HFFc6 (cell line): ENCODE data around the gene CD7. TPM values are rescaled to one million over a fixed set of nuclear protein-coding genes. Genes with fewer than 3 reads are reported as not detected.

Experiments used
- DNase-seq: peaks from one replicate; pipeline ENCODE4 v3.0.0-alpha.2; 2018
- H3K27ac Mint-ChIP-seq: 2 replicates; pipeline ENCODE4 v1.8.0; 2020; ENCODE audit warnings: mild to moderate bottlenecking, mixed read lengths
- H3K27me3 Mint-ChIP-seq: 2 replicates; pipeline ENCODE4 v1.8.0; 2021; ENCODE audit warnings: mild to moderate bottlenecking, moderate library complexity, mixed read lengths; ENCODE audit not compliant: insufficient read depth
- H3K36me3 Mint-ChIP-seq: 2 replicates; pipeline ENCODE4 v1.8.0; 2021; ENCODE audit warnings: low read depth, mixed read lengths
- H3K4me1 Mint-ChIP-seq: 2 replicates; pipeline ENCODE4 v1.8.0; 2020; ENCODE audit warnings: low read depth, mixed read lengths
- H3K4me3 Mint-ChIP-seq: 2 replicates; pipeline ENCODE4 v1.8.0; 2020; ENCODE audit warnings: mild to moderate bottlenecking, moderate library complexity, mixed read lengths
- H3K9me3 Mint-ChIP-seq: 2 replicates; pipeline ENCODE4 v1.8.0; 2020; ENCODE audit warnings: mild to moderate bottlenecking, mixed read lengths
- total RNA-seq, 6 experiments: library from RNA; stranded (reverse); fragmentation: NEBNext Ultra II Directional; extraction: Animal tissue kit (Norgen Biotek cat#: 25700); gene quantifications; 2 replicates in 1 of 6; 3 replicates in 5 of 6; pipeline ENCODE4 v1.2.3, GENCODE V29; 2021
- TF ChIP-seq, protein P1 (sequence below): fragments of 200-600 bp; sonication (generic); IDR thresholded peaks from 2 replicates; pipeline ENCODE4 v1.5.0; 2021; ENCODE audit warnings: antibody characterized with exemption, mild to moderate bottlenecking

Gene CD7
- total RNA-seq, 6 experiments from 2014 or later, result 0.20 TPM; not detected in 5

DNA sequence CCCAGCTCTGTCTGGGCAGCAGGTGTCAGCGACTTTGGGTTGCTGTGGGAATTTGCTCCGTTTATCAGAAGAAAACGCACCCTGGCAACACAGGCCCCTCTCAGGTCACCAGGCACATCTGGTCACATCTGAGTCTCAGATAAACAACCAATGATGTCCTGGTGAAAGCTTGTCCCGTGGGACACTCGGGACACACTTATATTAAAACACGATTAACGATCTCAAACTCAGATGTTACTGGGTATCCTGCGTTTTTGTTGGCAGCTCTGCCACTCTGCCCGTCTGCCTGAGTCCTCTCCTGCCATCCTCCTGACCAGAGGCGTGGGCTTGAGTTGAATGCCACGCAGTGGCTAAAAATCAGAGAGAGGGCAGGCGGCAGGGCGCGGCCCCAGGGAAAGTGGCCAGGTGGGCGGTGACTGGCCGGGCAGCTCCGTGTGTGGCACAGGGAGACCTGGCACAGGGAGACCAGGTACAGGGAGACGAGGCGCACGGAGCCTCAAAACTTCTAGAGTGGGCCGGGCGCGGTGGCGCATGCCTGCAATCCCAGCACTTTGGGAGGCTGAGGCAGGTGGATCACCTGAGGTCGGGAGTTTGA, 14.0 kb upstream of the CD7 start:
- Mint-ChIP-seq H3K27ac (no peak overlapping the region), H3K4me1 (peaks cover 13% of the 10 kb centered on the region), H3K36me3 (no peaks in the 10 kb centered on the region), H3K4me3 (no peak overlapping the region), H3K27me3 (peaks cover 6% of the 10 kb centered on the region), H3K9me3 (no peaks in the 10 kb centered on the region)
- no peak for DNase-seq
- TF ChIP-seq, protein P1, sequence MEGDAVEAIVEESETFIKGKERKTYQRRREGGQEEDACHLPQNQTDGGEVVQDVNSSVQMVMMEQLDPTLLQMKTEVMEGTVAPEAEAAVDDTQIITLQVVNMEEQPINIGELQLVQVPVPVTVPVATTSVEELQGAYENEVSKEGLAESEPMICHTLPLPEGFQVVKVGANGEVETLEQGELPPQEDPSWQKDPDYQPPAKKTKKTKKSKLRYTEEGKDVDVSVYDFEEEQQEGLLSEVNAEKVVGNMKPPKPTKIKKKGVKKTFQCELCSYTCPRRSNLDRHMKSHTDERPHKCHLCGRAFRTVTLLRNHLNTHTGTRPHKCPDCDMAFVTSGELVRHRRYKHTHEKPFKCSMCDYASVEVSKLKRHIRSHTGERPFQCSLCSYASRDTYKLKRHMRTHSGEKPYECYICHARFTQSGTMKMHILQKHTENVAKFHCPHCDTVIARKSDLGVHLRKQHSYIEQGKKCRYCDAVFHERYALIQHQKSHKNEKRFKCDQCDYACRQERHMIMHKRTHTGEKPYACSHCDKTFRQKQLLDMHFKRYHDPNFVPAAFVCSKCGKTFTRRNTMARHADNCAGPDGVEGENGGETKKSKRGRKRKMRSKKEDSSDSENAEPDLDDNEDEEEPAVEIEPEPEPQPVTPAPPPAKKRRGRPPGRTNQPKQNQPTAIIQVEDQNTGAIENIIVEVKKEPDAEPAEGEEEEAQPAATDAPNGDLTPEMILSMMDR, result no peak

DNA sequence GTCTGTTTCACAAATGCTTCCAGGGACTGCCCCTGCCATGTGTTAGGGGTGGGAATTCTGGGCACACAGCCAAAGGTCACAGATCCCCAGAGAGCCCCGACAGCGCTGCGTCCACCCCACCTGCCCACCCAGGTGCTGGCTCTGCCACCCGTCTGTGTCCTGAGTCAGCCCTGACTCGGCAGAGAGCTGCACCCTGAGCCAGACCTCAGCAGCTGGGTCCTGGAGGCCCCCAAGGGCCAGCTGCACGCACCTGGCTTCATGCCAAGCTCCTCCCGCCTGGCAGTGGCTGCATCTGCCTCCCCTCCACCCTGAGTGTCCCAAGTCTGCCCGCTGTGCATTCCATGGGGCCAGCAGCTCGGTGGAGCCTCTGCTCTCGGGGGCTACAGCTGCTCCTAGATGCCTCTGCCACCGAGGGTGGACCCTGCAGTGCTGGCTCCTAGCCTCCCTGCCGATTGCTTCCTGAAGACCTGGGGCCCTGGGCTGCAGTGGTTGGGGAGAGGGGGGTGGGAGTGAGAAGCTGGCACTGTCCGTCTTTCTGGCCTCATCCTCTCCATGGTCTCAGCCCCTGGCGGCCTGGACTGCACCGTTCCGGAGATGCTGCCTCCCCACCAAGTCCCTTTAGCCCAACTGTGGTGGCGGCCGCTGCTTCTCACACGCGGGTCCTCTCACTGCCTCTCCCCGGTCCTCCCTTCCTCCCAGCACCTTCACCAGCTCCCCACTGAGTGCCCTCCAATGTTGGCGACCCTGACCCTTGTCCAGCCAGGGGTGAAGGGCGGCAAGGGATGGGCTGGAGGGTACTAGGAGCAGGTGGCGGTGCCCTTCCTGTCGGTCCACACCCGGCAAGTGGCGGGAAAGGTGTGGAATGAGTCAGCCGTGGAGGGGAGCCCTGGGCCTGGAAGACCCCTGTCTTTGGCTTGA, 13.2 kb upstream of the CD7 start:
- TF ChIP-seq, protein P1, result no peak
- H3K27ac Mint-ChIP-seq, result no peak overlapping the region
- H3K9me3 Mint-ChIP-seq, result no peaks in the 10 kb centered on the region
- no peaks in the 10 kb centered on the region for H3K36me3 Mint-ChIP-seq
- DNase-seq, result no peak
- peaks cover 8% of the 10 kb centered on the region for H3K27me3 Mint-ChIP-seq
- H3K4me3 Mint-ChIP-seq, result no peak overlapping the region
- peaks cover 13% of the 10 kb centered on the region for H3K4me1 Mint-ChIP-seq

DNA sequence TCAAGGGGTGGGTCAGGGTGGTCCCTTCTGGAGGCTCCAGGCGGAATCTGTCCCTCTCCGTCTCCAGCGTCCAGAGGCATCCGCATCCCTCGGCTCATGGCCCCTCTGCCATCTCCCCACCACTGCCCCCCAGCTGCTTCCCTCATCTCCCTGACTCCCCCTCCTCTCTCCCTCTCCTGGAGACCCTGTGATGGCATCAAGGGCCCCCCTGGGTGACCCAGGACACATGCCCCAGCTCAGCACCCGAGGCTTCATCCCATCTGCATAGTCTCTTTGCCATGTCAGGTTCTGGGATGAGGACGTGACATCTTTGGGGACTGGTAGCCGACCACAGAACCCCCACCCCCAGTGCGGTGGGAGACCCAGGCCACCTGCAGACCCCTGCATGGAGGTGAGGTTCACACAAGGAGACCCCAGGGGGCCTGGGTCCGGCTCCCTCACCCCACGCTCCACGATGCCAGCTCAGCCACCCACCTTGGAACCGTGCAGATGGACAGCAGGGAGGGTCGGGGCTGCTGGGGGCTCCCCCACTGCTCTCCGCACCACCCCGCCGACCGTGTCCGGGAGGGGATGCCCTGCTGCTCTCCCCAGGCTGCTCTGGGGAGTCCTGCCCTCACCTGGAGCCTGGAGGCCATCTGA, 12.4 kb upstream of the CD7 start:
- TF ChIP-seq, protein P1, result no peak
- peaks cover 6% of the 10 kb centered on the region for H3K4me1 Mint-ChIP-seq
- peaks cover 8% of the 10 kb centered on the region for H3K27me3 Mint-ChIP-seq
- no peak for DNase-seq
- H3K36me3 Mint-ChIP-seq, result no peaks in the 10 kb centered on the region
- no peak overlapping the region for H3K4me3 Mint-ChIP-seq
- H3K9me3 Mint-ChIP-seq, result no peaks in the 10 kb centered on the region
- H3K27ac Mint-ChIP-seq, result no peak overlapping the region

DNA sequence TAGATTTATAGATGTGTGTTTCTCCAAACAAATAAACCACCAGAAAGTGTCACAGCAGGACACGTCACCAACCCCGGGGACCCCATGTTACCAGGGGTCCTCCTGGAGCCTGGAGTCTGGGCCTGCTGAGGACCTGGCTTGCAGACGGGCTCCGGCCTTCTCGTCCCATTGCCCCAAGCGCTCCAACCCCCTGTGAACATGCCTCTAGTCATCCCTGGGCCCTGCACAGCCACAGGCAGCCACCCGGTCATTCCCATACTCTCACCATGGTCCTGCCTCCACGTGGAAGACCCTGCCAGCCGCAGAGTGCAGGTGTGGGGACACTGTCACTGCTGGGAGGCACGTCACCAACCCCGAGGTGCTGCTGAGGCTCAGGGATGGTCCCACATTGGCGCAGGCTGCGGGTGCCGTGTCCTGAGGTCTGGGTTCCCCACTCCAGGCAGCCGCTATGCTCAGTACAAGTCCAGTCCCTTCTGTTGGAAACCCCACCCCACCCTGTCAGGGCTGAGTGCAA, 11.6 kb upstream of the CD7 start:
- no peak for DNase-seq
- no peak overlapping the region for H3K27ac Mint-ChIP-seq

More for the DNA sequence above, 11.6 kb upstream of the CD7 start:
- H3K36me3 Mint-ChIP-seq, result no peaks in the 10 kb centered on the region
- no peaks in the 10 kb centered on the region for H3K9me3 Mint-ChIP-seq
- TF ChIP-seq, protein P1, result no peak
- no peak overlapping the region for H3K4me3 Mint-ChIP-seq
- H3K4me1 Mint-ChIP-seq, result peaks cover 5% of the 10 kb centered on the region; the same call in 1 of the 2 replicates
- H3K27me3 Mint-ChIP-seq, result peaks cover 8% of the 10 kb centered on the region
